Testis (tissue), 3 donors: Measurements from ENCODE around the gene LGALS3BP. TPM values are rescaled to one million over a fixed set of nuclear protein-coding genes. Genes with fewer than 3 reads are reported as not detected.

Source experiments
- DNase-seq: peaks from one replicate; pipeline ENCODE4 v3.0.0-alpha.2; 2019
- H3K27ac ChIP-seq, 2 donors: fragments of 200-600 bp; sonication (generic); one replicate each; pipeline ENCODE4 v1.5.1; 2019
- H3K27me3 ChIP-seq: fragments of 200-600 bp; sonication (generic); one replicate; pipeline ENCODE4 v1.5.1; 2019
- H3K36me3 ChIP-seq: fragments of 200-600 bp; sonication (generic); one replicate; pipeline ENCODE4 v1.5.1; 2017; ENCODE audit warnings: low read depth; ENCODE audit errors: missing control alignments
- H3K4me1 ChIP-seq: fragments of 200-600 bp; sonication (generic); one replicate; pipeline ENCODE4 v1.5.1; 2019
- H3K4me3 ChIP-seq, 2 donors: fragments of 200-600 bp; sonication (generic); one replicate each; pipeline ENCODE4 v1.5.1; 2017 to 2019
- H3K9me3 ChIP-seq: fragments of 200-600 bp; sonication (generic); one replicate; pipeline ENCODE4 v1.5.1; 2017
- POLR2A ChIP-seq: fragments of 450-650 bp; IDR thresholded peaks from one replicate; pipeline ENCODE4 v1.6.1; 2017; ENCODE audit warnings: antibody characterized with exemption, mild to moderate bottlenecking, moderate library complexity
- WGBS, 2 donors: methylation state at CpG; one replicate each; pipeline ENCODE4 v1.1.5; 2018; 5-methylcytosine and 5-hydroxymethylcytosine counted together
- intact Hi-C: fragments of 100-400 bp; cut with DNase I; formaldehyde crosslinking; loops from one replicate; pipeline ENCODE4 v1.15.1; 2023; ENCODE audit warnings: low total_unique reads
- polyA plus RNA-seq: library from polyadenylated mRNA; stranded (reverse); fragments of 350-450 nt; fragmentation: Illumina TruSeq; extraction: RNeasy Lipid Tissue Mini Kit (QIAGEN cat#74804); gene quantifications from one replicate; pipeline ENCODE4 v1.2.3, GENCODE V29; 2014; ENCODE audit warnings: low read depth, low replicate concordance; ENCODE audit not compliant: insufficient read depth
- total RNA-seq, 2 donors: library from RNA; depleted of rRNA; stranded (reverse); fragments of >200 nt; gene quantifications; one replicate each; pipeline ENCODE4 v1.2.3, GENCODE V29; 2016
- TF ChIP-seq, protein P1 (sequence below), 3 experiments: fragments of 450-650 bp in 2 of 3; fragments of 200-600 bp in 1 of 3; sonication (generic) in 1 of 3; IDR thresholded peaks; one replicate each; pipeline ENCODE4 v1.5.1; 2016 to 2019; ENCODE audit warnings: antibody characterized with exemption in 3 of 3, mild to moderate bottlenecking in 2 of 3, moderate library complexity in 1 of 3

LGALS3BP gene
- total and polyA plus RNA-seq, 3 donors from 2014 or later: 328 to 845 (median 498) TPM

DNA sequence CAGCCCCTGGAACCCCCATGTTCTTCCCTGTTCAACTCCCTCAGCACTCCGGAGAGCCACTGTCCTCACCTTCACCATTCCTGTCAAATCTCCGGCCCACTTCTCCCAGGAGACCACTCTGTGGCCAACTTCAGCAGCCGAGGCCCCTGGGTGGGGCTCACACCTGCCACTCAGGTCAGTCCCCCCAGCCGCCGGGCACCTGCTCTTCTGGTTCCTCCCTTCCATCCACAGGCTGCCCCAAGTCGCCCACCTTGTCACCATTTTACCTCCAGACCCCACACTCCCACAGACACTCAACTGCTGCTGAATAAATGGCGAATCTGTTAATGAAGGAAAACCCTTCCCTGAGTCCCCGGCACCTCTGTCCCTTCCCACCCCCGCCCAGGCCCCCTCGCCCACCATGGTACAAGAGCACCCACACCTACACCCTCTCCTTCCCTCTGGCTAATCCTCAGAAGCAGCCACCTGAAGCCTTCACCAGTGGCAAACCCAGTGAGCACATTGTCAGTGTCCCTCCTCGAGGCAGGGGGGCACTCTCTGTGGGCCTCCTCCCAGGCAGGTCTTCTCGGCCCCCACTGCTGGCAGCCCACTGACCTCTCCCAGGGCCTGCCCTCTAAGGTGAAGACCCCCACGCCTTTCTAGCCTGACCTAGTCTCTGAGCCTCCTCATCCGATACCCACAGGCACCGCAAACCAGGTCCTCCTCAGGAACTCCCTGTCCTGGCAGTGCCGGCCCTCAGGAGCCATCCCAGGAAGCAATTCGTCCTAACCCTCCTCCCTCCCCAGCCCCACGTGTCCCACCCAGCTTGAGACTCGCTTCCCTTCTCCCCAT is 21.7 kb upstream of the LGALS3BP start:
- TF ChIP-seq, protein P1, sequence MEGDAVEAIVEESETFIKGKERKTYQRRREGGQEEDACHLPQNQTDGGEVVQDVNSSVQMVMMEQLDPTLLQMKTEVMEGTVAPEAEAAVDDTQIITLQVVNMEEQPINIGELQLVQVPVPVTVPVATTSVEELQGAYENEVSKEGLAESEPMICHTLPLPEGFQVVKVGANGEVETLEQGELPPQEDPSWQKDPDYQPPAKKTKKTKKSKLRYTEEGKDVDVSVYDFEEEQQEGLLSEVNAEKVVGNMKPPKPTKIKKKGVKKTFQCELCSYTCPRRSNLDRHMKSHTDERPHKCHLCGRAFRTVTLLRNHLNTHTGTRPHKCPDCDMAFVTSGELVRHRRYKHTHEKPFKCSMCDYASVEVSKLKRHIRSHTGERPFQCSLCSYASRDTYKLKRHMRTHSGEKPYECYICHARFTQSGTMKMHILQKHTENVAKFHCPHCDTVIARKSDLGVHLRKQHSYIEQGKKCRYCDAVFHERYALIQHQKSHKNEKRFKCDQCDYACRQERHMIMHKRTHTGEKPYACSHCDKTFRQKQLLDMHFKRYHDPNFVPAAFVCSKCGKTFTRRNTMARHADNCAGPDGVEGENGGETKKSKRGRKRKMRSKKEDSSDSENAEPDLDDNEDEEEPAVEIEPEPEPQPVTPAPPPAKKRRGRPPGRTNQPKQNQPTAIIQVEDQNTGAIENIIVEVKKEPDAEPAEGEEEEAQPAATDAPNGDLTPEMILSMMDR (IDR thresholded peaks at IDR 0.05): no peak
- no peak for TF ChIP-seq POLR2A
- intact Hi-C loops: no loop called here
- Histone ChIP-seq H3K36me3 (no peaks in the 10 kb centered on the region), H3K4me1 (peaks cover 34% of the 10 kb centered on the region), H3K27me3 (no peaks in the 10 kb centered on the region), H3K9me3 (no peaks in the 10 kb centered on the region), H3K4me3 (no peak overlapping the region), H3K27ac (no peak overlapping the region)
- peak; percentile 11 for DNase-seq
- 88 to 93% methylated on average over 19 of the region's 19 CpGs for WGBS, 2 donors

DNA sequence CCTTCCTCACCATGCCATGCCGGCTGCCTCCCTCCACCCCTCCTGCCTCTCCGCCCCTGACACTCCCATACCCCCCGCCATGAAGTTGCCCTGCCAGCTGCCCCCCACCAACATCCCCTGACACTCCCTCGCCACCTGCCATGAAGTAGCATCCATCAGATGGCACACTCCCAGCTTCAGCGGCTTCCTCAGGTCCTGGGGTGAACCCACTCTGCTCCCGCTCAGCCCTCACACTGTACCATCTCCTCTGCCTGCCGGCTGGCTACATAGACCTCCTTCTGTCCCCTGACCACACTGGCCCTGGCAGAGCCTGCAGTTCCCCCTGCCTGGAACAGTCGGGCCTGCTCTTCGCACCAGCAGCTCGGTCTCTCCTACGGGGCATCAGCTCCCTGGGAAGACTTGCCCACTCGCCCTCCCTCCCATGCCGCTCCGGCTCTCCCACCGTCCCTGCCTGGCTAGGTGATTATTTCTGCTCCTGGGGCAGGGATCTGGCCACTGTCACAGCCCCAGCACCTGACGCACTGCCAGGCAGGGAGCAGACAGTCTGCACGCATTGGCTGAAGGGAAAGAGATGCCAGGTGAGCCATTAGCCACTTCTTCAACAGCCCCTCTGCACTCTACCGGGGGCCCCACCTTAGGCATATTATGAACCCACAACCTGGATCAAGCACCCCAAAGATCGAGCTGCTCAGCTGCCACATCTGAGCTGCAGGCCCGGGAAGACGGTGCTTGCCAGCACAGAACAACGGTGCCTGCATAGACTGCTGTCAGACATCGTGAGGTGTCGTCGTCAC is 20.9 kb upstream of the LGALS3BP start:
- Histone ChIP-seq H3K36me3 (no peaks in the 10 kb centered on the region), H3K4me3 (no peak overlapping the region), H3K9me3 (no peaks in the 10 kb centered on the region), H3K27ac (no peak overlapping the region), H3K4me1 (peaks cover 35% of the 10 kb centered on the region), H3K27me3 (no peaks in the 10 kb centered on the region)
- 93 to 94% methylated on average over 16 to 25 of the region's 25 CpGs for WGBS, 2 donors
- intact Hi-C loops: no loop called here
- TF ChIP-seq, protein P1 (IDR thresholded peaks at IDR 0.05): no peak
- no peak for TF ChIP-seq POLR2A
- peak; percentile 12 for DNase-seq

DNA sequence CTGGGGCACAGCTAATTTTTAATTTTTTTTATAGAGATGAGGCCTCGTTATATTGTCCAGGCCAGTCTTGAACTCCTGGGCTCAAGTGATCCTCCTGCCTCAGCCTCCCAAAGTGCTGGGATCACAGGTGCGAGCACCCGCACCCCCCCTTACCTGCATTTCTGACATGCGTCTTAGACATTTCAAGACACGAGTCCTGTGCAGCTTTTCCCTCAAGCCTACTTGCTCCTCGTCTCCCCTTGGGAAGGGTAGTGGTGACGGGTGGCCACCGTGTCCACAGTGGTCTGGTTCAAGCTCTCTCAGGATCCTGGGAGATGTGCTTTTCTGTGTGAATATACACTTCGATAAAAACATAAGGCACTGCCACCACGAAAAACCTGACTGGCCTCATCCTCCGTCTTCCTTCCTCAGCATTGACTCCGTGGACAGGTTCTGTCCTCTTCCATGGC is 20.2 kb upstream of the LGALS3BP start:
- 93 to 94% methylated on average over 12 of the region's 12 CpGs for WGBS, 2 donors
- H3K27ac ChIP-seq: no peak overlapping the region
- no peaks in the 10 kb centered on the region for H3K36me3 ChIP-seq
- no peaks in the 10 kb centered on the region for H3K27me3 ChIP-seq
- no peak for DNase-seq
- peaks cover 36% of the 10 kb centered on the region for H3K4me1 ChIP-seq
- no peaks in the 10 kb centered on the region for H3K9me3 ChIP-seq
- intact Hi-C loops: no loop called here
- H3K4me3 ChIP-seq: no peak overlapping the region
- TF ChIP-seq, protein P1 (IDR thresholded peaks at IDR 0.05): no peak
- TF ChIP-seq POLR2A: no peak

DNA sequence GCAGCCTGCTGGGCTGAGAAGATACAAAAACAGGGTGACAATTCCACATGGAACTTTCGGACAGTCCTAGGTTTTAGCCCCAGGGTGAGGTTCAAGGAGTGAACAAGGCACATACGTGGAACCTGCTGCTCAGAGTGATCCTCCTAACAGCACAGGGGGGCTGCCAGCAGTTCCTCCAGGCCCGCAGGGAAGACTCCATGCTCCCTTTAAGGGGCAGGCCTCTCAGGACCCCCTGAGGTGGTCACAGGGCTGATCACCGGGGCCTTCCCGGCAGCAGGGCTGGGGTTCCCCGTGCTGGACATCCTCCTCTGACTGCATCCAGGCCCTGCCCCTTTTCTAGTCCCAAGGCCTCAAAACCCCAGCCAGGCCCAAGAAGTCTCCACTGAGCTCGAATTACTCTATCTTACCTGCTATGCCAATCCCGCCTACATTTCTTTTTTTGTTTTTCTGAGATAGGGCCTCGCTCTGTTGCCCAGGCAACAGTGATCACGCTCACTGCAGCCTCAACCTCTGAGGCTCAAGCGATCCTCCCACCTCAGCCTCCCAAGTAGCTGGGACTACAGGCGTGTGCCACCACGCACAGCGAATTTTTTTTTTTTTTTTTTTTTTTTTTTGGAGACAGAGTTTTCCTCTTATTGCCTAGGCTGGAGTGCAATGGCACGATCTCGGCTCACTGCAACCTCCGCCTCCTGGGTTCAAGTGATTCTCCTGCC is 19.5 kb upstream of the LGALS3BP start:
- Histone ChIP-seq H3K27ac (peak overlapping the region; percentile 56 to 63), H3K4me3 (no peak overlapping the region), H3K27me3 (no peaks in the 10 kb centered on the region), H3K4me1 (peaks cover 37% of the 10 kb centered on the region), H3K9me3 (no peaks in the 10 kb centered on the region), H3K36me3 (no peaks in the 10 kb centered on the region)
- TF ChIP-seq, protein P1 (IDR thresholded peaks at IDR 0.05): no peak
- no peak for TF ChIP-seq POLR2A
- DNase-seq: peak; percentile 16
- intact Hi-C loops: no loop called here
- 79 to 87% methylated on average over 17 of the region's 17 CpGs for WGBS, 2 donors
